Skeletal muscle tissue (tissue), 4 donors: Measurements from ENCODE around the gene SLC9C2. TPM values are rescaled to one million over a fixed set of nuclear protein-coding genes. Genes with fewer than 3 reads are reported as not detected.

ENCODE experiments used
- H3K27ac ChIP-seq: one replicate; pipeline ENCODE4 v1.7.0; 2013; ENCODE audit warnings: mild to moderate bottlenecking, low read depth, low read length, inconsistent platforms
- H3K27me3 ChIP-seq, 3 donors: one replicate each; pipeline ENCODE4 v1.7.0; 2013; ENCODE audit warnings: low read length in 3 of 3; ENCODE audit not compliant: control insufficient read depth in 3 of 3, insufficient read depth in 3 of 3
- H3K36me3 ChIP-seq, 3 donors: one replicate each; pipeline ENCODE4 v1.7.0; 2013; ENCODE audit warnings: low read length in 3 of 3; ENCODE audit not compliant: control insufficient read depth in 3 of 3, insufficient read depth in 3 of 3
- H3K4me1 ChIP-seq, 3 donors: one replicate each; pipeline ENCODE4 v1.7.0; 2013; ENCODE audit warnings: low read length in 3 of 3, mild to moderate bottlenecking in 3 of 3; ENCODE audit not compliant: control insufficient read depth in 3 of 3, insufficient read depth in 3 of 3
- H3K4me3 ChIP-seq, 3 donors: one replicate each; pipeline ENCODE4 v1.7.0; 2013; ENCODE audit warnings: low read length in 3 of 3
- H3K9ac ChIP-seq, 3 donors: one replicate each; pipeline ENCODE4 v1.7.0; 2013; ENCODE audit warnings: low read length in 3 of 3, mild to moderate bottlenecking in 3 of 3, moderate library complexity in 2 of 3, low read depth in 1 of 3
- H3K9me3 ChIP-seq, 3 donors: one replicate each; pipeline ENCODE4 v1.7.0; 2013; ENCODE audit warnings: low read length in 3 of 3; ENCODE audit not compliant: control insufficient read depth in 3 of 3
- total RNA-seq: library from RNA; depleted of rRNA; stranded (reverse); fragments of >200 nt; gene quantifications from one replicate; pipeline ENCODE4 v1.2.3, GENCODE V29; 2014
- donor health status: Osteomylitis.

SLC9C2 gene
- total RNA-seq, 1 donor from 2014 or later = under 0.01 TPM

DNA sequence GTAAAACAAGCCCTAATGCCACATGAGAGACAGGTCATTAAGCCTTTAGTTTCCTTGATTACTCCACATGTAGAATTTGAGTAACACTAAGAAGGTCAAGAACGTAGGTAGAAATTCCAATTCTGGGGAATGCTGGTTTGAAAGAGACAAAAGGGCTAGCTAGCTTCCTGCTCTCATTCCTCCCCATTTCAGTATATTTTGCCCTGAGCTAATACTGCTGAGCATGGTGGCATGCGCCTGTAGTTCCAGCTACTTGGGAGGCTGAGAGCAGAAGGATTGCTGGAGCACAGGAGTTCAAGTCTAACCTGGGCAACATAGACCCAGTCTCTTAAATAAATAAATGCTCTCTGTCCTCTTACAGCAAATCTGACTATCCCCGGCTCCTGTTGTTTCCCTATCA, 112.9 kb downstream of the SLC9C2 start:
- Histone ChIP-seq H3K4me1 (no peaks in the 10 kb centered on the region), H3K9ac (no peak overlapping the region), H3K4me3 (no peak overlapping the region), H3K9me3 (no peaks in the 10 kb centered on the region), H3K36me3 (peaks cover 38 to 54% (median 47%) of the 10 kb centered on the region in 3 donors), H3K27ac (no peak overlapping the region), H3K27me3 (no peaks in the 10 kb centered on the region)

- H3K9me3 ChIP-seq = no peaks in the 10 kb centered on the region
- H3K9ac ChIP-seq = no peak overlapping the region
- no peaks in the 10 kb centered on the region for H3K4me1 ChIP-seq
- H3K27ac ChIP-seq = no peak overlapping the region
- H3K27me3 ChIP-seq = no peaks in the 10 kb centered on the region
- no peak overlapping the region for H3K4me3 ChIP-seq
- peaks cover 41 to 62% (median 55%) of the 10 kb centered on the region in 3 donors for H3K36me3 ChIP-seq
These were observed 113.7 kb downstream of the SLC9C2 start for GRCh38 chr1:173489149-173489600.

DNA sequence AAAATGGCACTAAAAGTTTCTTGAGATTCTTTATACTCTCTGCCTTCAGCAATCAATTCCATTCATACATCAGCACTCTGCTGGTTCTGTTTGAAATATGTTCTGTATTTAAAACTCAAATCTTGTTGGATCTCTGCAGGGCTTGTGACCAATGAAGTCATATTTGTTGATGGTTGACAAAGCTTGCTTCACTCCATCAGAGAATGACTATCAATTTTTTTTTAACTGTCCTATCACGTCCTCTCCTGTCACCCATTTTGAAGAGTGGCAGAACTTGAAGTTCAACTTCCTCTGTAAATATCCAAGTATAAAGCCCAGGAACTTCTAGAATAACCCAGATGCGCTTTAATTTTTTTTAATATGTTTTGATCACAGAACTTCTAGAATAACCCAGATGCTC, 114.9 kb downstream of the SLC9C2 start:
- H3K27ac ChIP-seq = no peak overlapping the region

GRCh38 chr1:173485401-173485800, 117.5 kb downstream of the SLC9C2 start:
- Histone ChIP-seq H3K27ac (no peak overlapping the region), H3K4me1 (peaks cover 0 to 8% (median 7%) of the 10 kb centered on the region in 3 donors), H3K4me3 (no peak overlapping the region), H3K36me3 (peaks cover 69 to 89% (median 81%) of the 10 kb centered on the region in 3 donors), H3K27me3 (no peaks in the 10 kb centered on the region), H3K9me3 (no peaks in the 10 kb centered on the region), H3K9ac (no peak overlapping the region)

More for the DNA sequence above, 114.9 kb downstream of the SLC9C2 start:
- Histone ChIP-seq H3K9me3 (no peaks in the 10 kb centered on the region), H3K36me3 (peaks cover 49 to 71% (median 62%) of the 10 kb centered on the region in 3 donors), H3K4me1 (no peaks in the 10 kb centered on the region), H3K9ac (no peak overlapping the region), H3K4me3 (no peak overlapping the region), H3K27me3 (no peaks in the 10 kb centered on the region)

DNA sequence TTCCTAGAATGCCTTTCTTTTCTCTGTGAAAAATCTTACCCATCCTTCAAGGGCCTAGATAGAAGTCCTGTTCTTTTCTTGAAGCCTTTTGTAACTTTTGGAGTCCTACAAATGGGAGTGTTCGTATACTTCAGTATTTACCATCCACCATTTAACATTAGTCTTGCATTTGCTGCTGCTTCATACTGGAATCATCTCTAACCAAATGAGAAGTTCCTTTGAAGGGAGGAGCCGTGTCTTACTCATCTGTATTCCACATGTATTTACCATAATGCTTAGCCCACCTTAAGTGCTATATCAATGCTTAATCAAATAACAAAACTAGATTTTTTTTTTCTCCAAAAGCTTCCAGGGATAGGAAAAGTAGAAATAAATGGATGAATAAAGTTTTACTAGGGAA, 118.6 kb downstream of the SLC9C2 start:
- Histone ChIP-seq H3K4me1 (peaks cover 10 to 20% (median 18%) of the 10 kb centered on the region in 3 donors), H3K27ac (no peak overlapping the region), H3K9me3 (no peaks in the 10 kb centered on the region), H3K36me3 (peaks cover 63 to 93% (median 78%) of the 10 kb centered on the region in 3 donors), H3K27me3 (no peaks in the 10 kb centered on the region), H3K9ac (no peak overlapping the region), H3K4me3 (no peak overlapping the region)

GRCh38 chr1:173482683-173483082, 120.2 kb downstream of the SLC9C2 start:
- Histone ChIP-seq H3K4me1 (peaks cover 23 to 36% (median 32%) of the 10 kb centered on the region in 3 donors), H3K9me3 (no peaks in the 10 kb centered on the region), H3K9ac (no peak overlapping the region), H3K4me3 (no peak overlapping the region), H3K27ac (no peak overlapping the region), H3K27me3 (no peaks in the 10 kb centered on the region), H3K36me3 (peaks cover 53 to 80% (median 62%) of the 10 kb centered on the region in 3 donors)

DNA sequence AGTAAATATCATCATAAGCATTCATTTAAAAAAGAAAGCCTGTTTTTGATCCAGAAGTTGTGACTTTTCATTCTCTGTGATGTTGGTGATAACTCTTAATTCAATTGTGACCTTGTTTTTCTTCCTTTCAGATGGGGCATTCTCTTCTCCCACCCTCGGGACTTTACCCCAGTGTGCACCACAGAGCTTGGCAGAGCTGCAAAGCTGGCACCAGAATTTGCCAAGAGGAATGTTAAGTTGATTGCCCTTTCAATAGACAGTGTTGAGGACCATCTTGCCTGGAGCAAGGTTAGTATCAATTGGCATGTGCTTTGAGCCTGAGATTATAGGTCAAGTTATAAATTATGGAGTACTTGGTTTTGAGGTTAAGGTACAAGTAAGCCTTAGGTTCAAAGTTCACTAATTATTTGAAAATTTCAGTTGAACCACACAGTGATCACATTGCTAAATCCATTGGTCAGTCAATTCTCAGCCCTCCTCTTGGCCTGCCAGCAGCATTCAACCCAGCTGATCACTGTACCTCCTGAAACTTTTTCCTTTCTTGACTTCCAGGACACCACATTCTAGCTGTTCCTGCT, 121.6 kb downstream of the SLC9C2 start:
- Histone ChIP-seq H3K4me1 (peaks cover 23 to 36% (median 35%) of the 10 kb centered on the region in 3 donors), H3K36me3 (peaks cover 44 to 66% (median 49%) of the 10 kb centered on the region in 3 donors), H3K9ac (no peak overlapping the region), H3K9me3 (no peaks in the 10 kb centered on the region), H3K27me3 (no peaks in the 10 kb centered on the region), H3K4me3 (no peak overlapping the region), H3K27ac (no peak overlapping the region)

DNA sequence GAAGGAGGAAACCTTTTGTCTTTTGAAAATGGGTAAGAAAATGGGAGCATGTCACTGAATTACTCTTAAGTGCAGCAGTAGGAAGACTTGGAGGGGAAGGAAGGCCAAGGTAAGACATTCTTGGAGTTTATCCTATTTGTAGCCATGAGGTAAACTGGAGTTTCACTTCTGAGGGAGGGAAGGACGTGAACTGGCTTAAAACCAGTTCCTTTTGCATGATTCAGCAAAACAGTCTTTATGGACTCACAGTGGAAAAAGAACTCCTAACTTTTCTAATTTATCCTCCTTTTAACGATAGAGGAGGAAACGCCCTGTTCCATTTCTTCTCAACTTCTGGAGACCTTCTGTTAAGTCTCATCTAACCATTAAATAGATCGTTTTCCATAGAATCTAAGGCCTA, 123.2 kb downstream of the SLC9C2 start:
- Histone ChIP-seq H3K4me3 (peak overlapping the region in 2 of 3 donors; percentile 38 to 52), H3K9ac (peak overlapping the region in 2 of 3 donors; percentile 4 to 97), H3K27ac (peak overlapping the region; percentile 97), H3K9me3 (no peaks in the 10 kb centered on the region), H3K27me3 (no peaks in the 10 kb centered on the region), H3K36me3 (peaks cover 30 to 50% (median 32%) of the 10 kb centered on the region in 3 donors), H3K4me1 (peaks cover 29 to 45% (median 44%) of the 10 kb centered on the region in 3 donors)

- Histone ChIP-seq H3K4me1 (peaks cover 29 to 49% (median 48%) of the 10 kb centered on the region in 3 donors), H3K4me3 (peak overlapping the region; percentile 90 to 95 (median 91)), H3K9ac (peak overlapping the region; percentile 95 to 99 (median 97)), H3K36me3 (peaks cover 22 to 38% (median 22%) of the 10 kb centered on the region in 3 donors), H3K27ac (peak overlapping the region; percentile 97), H3K9me3 (no peaks in the 10 kb centered on the region), H3K27me3 (no peaks in the 10 kb centered on the region)
These were observed 124.7 kb downstream of the SLC9C2 start for GRCh38 chr1:173478094-173478674.
